HG02981 (cell line): ENCODE measurements around the gene PSMD13.

Source experiments
- ATAC-seq: cut with Tn5 transposase; IDR thresholded peaks from one replicate; pipeline ENCODE4 v1.9.1; 2021; ENCODE audit warnings: mild to moderate bottlenecking, moderate library complexity; ENCODE audit not compliant: unreplicated experiment

The PSMD13 gene

GRCh38 chr11:270451-271318, 33.9 kb downstream of the PSMD13 start:
- ATAC-seq, result no peak

DNA sequence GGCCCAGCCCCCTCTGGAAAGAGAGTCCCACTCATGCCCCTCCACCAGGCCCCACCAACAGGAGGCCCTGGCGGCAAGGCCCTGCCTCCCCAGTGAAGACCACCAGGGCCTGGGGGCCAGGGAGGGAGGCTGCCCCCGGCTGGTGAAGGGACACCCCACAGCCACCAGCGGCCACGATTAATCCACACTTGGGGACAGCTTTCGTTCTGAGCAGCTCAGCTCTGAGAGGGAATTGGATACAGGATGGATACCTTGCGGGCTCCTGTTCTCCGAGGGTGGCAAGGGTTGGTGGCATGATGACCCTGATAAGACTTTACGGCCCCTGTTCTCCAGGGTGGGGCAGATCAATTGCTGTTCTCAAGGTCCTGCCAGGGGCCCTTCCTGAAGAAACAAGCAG, 34.5 kb downstream of the PSMD13 start:
- no peak for ATAC-seq

GRCh38 chr11:272195-272930, 35.6 kb downstream of the PSMD13 start:
- ATAC-seq, result no peak

- ATAC-seq, result no peak
Observed at GRCh38 chr11:272931-273198, 36.1 kb downstream of the PSMD13 start.

DNA sequence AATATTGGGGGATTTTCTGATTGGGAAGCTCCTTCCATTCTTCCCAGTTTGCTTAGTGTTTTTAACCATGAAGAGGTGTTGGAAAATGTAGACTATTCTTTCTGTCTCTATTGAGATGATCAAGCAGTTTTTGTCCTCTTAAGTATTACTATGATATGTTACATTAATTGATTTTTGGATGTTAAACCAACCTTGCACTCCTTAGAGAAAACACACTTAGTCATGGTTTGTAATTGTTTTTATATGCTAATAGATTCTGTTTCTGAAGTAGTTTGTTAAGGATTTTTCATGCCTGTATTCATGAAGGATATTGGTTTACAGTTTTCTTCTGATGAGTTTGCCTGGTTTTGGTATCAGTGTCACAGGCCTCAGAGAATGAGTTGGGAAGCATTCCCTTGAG, 39.4 kb downstream of the PSMD13 start:
- no peak for ATAC-seq

- no peak for ATAC-seq
Observed at GRCh38 chr11:278001-278951, 41.5 kb downstream of the PSMD13 start, which contains the start of gene NLRP6. NLRP6 (plus strand) TSS chr11:278407; CDS start chr11:278570, 163 bp downstream.

DNA sequence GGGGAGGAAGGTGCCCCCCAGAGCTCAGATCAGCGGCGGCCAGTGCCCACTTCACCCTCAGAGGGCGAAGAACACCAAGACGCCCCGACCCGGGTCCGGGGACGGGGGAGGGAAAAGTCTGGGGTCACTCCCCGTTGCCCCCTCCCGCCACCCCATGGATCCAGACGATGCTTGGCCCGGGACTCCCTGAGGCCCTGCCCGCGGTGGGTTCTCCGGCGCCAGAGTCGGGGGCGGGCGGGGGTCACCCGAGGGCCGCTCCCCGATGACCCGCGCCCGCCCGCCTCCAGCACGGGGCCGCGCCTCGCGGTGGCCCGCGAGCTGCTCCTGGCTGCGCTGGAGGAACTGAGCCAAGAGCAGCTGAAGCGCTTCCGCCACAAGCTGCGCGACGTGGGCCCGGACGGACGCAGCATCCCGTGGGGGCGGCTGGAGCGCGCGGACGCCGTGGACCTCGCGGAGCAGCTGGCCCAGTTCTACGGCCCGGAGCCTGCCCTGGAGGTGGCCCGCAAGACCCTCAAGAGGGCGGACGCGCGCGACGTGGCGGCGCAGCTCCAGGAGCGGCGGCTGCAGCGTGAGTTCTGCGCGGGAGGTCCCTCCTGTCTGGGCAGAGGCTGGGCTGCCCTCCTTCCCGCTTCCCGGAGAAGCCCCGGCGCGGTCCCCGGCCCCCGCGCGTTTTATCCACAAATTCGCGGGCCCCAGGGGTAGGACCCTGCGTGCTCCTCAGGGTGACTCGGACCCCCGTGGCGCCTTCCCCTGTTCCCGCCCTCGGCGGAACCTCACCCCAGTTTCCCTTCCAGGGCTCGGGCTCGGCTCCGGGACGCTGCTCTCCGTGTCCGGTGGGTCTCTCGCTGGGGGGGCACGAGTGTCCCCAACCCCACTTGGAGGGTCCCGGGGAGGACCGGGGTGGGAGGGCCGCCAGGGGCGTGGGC, 42.5 kb downstream of the PSMD13 start:
- ATAC-seq, result no peak

DNA sequence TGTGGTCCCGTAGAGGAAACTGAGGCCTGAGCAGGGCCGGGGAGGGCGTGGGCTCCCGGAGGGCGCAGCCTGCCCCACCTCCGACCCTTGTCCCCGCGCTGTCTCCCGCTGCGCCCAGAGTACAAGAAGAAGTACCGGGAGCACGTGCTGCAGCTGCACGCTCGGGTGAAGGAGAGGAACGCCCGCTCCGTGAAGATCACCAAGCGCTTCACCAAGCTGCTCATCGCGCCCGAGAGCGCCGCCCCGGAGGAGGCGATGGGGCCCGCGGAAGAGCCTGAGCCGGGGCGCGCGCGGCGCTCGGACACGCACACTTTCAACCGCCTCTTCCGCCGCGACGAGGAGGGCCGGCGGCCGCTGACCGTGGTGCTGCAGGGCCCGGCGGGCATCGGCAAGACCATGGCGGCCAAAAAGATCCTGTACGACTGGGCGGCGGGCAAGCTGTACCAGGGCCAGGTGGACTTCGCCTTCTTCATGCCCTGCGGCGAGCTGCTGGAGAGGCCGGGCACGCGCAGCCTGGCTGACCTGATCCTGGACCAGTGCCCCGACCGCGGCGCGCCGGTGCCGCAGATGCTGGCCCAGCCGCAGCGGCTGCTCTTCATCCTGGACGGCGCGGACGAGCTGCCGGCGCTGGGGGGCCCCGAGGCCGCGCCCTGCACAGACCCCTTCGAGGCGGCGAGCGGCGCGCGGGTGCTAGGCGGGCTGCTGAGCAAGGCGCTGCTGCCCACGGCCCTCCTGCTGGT, 43.4 kb downstream of the PSMD13 start:
- ATAC-seq, result no peak

GRCh38 chr11:280706-281485, 44.1 kb downstream of the PSMD13 start:
- ATAC-seq, result no peak

- no peak for ATAC-seq
Observed at GRCh38 chr11:281486-282161, 44.8 kb downstream of the PSMD13 start.

DNA sequence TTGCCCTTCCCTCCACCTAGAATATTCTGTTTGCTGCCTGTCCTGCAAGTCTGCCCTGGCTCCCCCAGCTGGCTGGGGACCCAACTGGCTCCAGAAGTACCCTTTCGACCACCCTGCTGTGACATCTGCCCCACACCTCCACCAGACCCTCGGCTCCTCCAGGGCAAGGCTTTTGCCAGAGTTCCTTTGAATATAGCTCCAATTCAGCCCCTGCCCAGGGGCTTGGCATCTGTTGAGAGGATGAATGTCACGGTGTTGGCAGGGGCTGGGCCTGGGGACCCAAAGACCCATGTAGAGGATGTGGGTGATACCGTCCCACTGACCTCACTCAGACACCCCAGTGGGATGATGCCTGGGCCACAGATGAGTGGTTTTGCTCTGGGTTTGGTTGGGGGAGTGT, 45.4 kb downstream of the PSMD13 start:
- ATAC-seq, result no peak

DNA sequence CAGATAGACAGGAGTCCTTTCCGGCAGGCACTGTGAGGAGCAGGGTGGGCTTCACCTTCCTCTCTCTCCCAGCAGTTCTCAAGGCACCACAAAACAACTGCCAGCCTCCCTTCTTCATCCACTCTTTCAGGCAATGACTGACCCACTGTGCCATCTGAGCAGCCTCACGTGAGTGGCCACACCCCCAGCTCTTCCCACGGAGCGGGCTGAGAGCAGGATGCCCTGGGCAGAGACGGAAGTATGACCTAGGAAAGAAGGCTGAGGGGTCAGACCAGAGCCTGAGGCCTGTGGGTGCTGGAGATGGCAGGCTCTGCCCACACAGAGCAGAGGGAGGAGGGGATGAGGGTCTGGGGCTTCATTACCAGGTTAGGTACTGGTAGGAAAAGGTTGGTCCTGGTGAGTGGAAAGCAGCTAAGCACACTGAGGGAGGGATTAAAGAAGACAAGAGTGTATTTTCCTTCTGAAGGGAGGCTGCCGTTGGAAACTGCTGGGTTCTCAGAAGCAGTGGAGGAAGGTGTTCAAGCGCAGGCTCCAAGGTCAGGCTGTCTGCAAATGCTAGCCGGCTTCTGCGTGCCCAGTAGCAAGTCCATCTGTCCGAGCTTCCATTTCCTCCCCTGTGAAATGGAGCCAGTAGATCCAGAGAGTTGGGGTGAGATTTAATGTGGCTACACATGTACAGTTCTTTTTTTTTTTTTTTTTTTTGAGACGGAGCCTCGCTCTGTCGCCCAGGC, 46.0 kb downstream of the PSMD13 start:
- ATAC-seq, result no peak

DNA sequence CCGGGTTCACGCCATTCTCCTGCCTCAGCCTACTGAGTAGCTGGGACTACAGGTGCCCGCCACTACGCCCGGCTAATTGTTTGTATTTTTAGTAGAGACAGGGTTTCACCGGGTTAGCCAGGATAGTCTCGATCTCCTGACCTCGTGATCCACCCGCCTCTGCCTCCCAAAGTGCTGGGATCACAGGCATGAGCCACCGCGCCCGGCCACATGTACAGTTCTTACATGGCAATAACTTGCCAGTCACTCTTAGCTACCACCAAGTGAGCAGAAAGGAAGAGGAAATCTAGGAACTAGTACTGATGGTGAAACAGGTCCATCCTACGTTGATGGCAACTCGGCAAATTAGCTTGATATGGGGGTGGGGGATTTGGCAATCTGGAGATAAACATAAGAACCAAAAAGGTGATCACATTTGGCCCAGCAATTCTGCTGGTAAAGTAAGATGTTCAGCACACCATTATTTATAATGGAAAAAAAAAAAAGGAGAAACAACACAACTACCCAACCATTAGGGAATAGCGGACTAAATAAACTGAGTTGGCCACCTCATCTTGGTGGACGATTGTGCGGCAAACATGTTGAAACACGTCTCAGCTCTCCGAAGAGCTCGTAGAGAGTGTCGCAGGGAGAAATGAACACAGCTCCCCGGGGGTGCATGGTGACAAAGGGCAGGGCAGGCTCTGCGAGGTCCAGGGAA, 46.8 kb downstream of the PSMD13 start:
- no peak for ATAC-seq

- ATAC-seq, result no peak
Observed at GRCh38 chr11:284105-285020, 47.6 kb downstream of the PSMD13 start.

- no peak for ATAC-seq
Observed at GRCh38 chr11:285021-285893, 48.5 kb downstream of the PSMD13 start.
